Loucy (cell line): ENCODE results near the gene PLCG2.

Source experiments
- H2AFZ ChIP-seq: fragments of 200-600 bp; sonication (generic); 2 replicates; pipeline ENCODE4 v1.6.0; 2016; ENCODE audit warnings: antibody characterized with exemption, mild to moderate bottlenecking, low read length, moderate library complexity
- H3F3A ChIP-seq: fragments of 200-600 bp; 2 replicates; pipeline ENCODE4 v1.6.0; 2016; ENCODE audit warnings: antibody characterized with exemption, low read depth, mild to moderate bottlenecking
- H3K27me3 ChIP-seq: fragments of 200-600 bp; sonication (generic); 2 replicates; pipeline ENCODE4 v1.6.1; 2014; ENCODE audit warnings: low read length, mild to moderate bottlenecking; ENCODE audit not compliant: insufficient read depth, poor library complexity, severe bottlenecking
- H3K36me3 ChIP-seq: fragments of 200-600 bp; sonication (generic); 2 replicates; pipeline ENCODE4 v1.6.1; 2016; ENCODE audit warnings: low read length; ENCODE audit not compliant: insufficient read depth
- H3K4me1 ChIP-seq: fragments of 200-600 bp; sonication (generic); 2 replicates; pipeline ENCODE4 v1.5.1; 2014; ENCODE audit warnings: low read length, mild to moderate bottlenecking; ENCODE audit not compliant: insufficient read depth, poor library complexity, severe bottlenecking
- H3K4me2 ChIP-seq: fragments of 200-600 bp; sonication (generic); 2 replicates; pipeline ENCODE4 v1.6.0; 2014; ENCODE audit warnings: antibody characterized with exemption, low read length, low read depth, mild to moderate bottlenecking; ENCODE audit not compliant: poor library complexity, severe bottlenecking
- H3K4me3 ChIP-seq: fragments of 200-600 bp; sonication (generic); 2 replicates; pipeline ENCODE4 v1.5.1; 2014; ENCODE audit warnings: low read length, mild to moderate bottlenecking, mixed read lengths; ENCODE audit not compliant: poor library complexity, severe bottlenecking
- H3K79me2 ChIP-seq: fragments of 200-600 bp; sonication (generic); 2 replicates; pipeline ENCODE4 v1.6.1; 2014; ENCODE audit warnings: low read length; ENCODE audit not compliant: insufficient read depth
- H3K9ac ChIP-seq: fragments of 200-600 bp; sonication (generic); 2 replicates; pipeline ENCODE4 v1.6.0; 2014; ENCODE audit warnings: mild to moderate bottlenecking, low read depth, low read length, moderate library complexity; ENCODE audit not compliant: poor library complexity, severe bottlenecking
- H3K9me2 ChIP-seq: fragments of 200-600 bp; sonication (generic); replicated peaks from 2 replicates; pipeline ENCODE4 v1.6.1; 2016; ENCODE audit warnings: low read depth, low read length, mixed read lengths
- H3K9me3 ChIP-seq: fragments of 200-600 bp; sonication (generic); 2 replicates; pipeline ENCODE4 v1.6.1; 2014; ENCODE audit warnings: mild to moderate bottlenecking, antibody characterized with exemption, low read length, low read depth; ENCODE audit not compliant: insufficient read depth
- H4K20me1 ChIP-seq: fragments of 200-600 bp; sonication (generic); 2 replicates; pipeline ENCODE4 v1.6.0; 2014; ENCODE audit warnings: antibody characterized with exemption, low read length, mild to moderate bottlenecking; ENCODE audit not compliant: insufficient read depth, poor library complexity, severe bottlenecking
- CTCF ChIP-seq: fragments of 200-600 bp; sonication (generic); conservative IDR thresholded peaks from 2 replicates; pipeline ENCODE4 v1.5.1; 2014; ENCODE audit warnings: mild to moderate bottlenecking, antibody characterized with exemption, low read length
- EZH2phosphoT487 ChIP-seq: fragments of 200-600 bp; IDR thresholded peaks from 2 replicates; pipeline ENCODE4 v1.6.1; 2018; ENCODE audit warnings: antibody characterized with exemption, mild to moderate bottlenecking, moderate library complexity, borderline replicate concordance

The PLCG2 gene

GRCh38 chr16:81937305-81938038, 158.4 kb downstream of the PLCG2 start:
- no peak overlapping the region for H2AFZ ChIP-seq
- H3K27me3 ChIP-seq, result no peaks in the 10 kb centered on the region
- H3K4me3 ChIP-seq, result no peak overlapping the region
- no peak for TF ChIP-seq EZH2phosphoT487
- no peak for TF ChIP-seq CTCF
- H3K9ac ChIP-seq, result no peak overlapping the region
- H3K4me1 ChIP-seq, result no peaks in the 10 kb centered on the region
- no peak overlapping the region for H3K4me2 ChIP-seq
- no peaks in the 10 kb centered on the region for H3K9me3 ChIP-seq
- H3K36me3 ChIP-seq, result peaks cover 15% of the 10 kb centered on the region; the same call in 1 of the 2 replicates
- no peaks in the 10 kb centered on the region for H3K79me2 ChIP-seq
- H4K20me1 ChIP-seq, result no peaks in the 10 kb centered on the region
- H3F3A ChIP-seq, result no peaks in the 10 kb centered on the region
- H3K9me2 ChIP-seq, result no peaks in the 10 kb centered on the region

GRCh38 chr16:81938326-81939163, 159.5 kb downstream of the PLCG2 start:
- Histone ChIP-seq H4K20me1 (no peaks in the 10 kb centered on the region), H3F3A (no peaks in the 10 kb centered on the region), H2AFZ (no peak overlapping the region), H3K9me3 (no peaks in the 10 kb centered on the region), H3K4me1 (no peaks in the 10 kb centered on the region), H3K27me3 (no peaks in the 10 kb centered on the region), H3K79me2 (no peaks in the 10 kb centered on the region), H3K36me3 (peaks cover 15% of the 10 kb centered on the region; the same call in 1 of the 2 replicates), H3K9ac (no peak overlapping the region), H3K4me2 (no peak overlapping the region), H3K4me3 (no peak overlapping the region), H3K9me2 (no peaks in the 10 kb centered on the region)
- no peak for TF ChIP-seq EZH2phosphoT487
- TF ChIP-seq CTCF, result no peak

GRCh38 chr16:81939164-81940056, 160.3 kb downstream of the PLCG2 start:
- Histone ChIP-seq H3K4me2 (no peak overlapping the region), H3K4me3 (no peak overlapping the region), H3K27me3 (no peaks in the 10 kb centered on the region), H3K9me2 (no peaks in the 10 kb centered on the region), H3K4me1 (no peaks in the 10 kb centered on the region), H3F3A (no peaks in the 10 kb centered on the region), H3K9ac (no peak overlapping the region), H4K20me1 (no peaks in the 10 kb centered on the region), H3K9me3 (no peaks in the 10 kb centered on the region), H3K79me2 (no peaks in the 10 kb centered on the region), H2AFZ (no peak overlapping the region), H3K36me3 (peaks cover 15% of the 10 kb centered on the region; the same call in 1 of the 2 replicates)
- TF ChIP-seq CTCF (peak; percentile 27), EZH2phosphoT487 (no peak)
